Astrocyte (in vitro differentiated cells and primary cell): ENCODE data around the gene ASNS.

Source experiments
- CTCF ChIP-seq: IDR thresholded peaks from 2 replicates; pipeline ENCODE4 v1.5.1; 2011; ENCODE audit warnings: low read depth, mild to moderate bottlenecking, inconsistent platforms, low read length, moderate library complexity; ENCODE audit not compliant: insufficient read depth
- EZH2 ChIP-seq: IDR thresholded peaks from 2 replicates; pipeline ENCODE4 v1.6.1; 2012; ENCODE audit warnings: mild to moderate bottlenecking, low read length, inconsistent platforms; ENCODE audit not compliant: insufficient read depth

- no peak for TF ChIP-seq CTCF
- no peak for TF ChIP-seq EZH2
Observed at GRCh38 chr7:97851683-97852082, 20.5 kb downstream of the ASNS start.
